Fibroblast of peridontal ligament (primary cell): Measurements from ENCODE around the gene SLC25A21.

Experiments
- DNase-seq: peaks from one replicate; pipeline ENCODE4 v3.0.0-alpha.2; 2010; ENCODE audit errors: extremely low read depth

SLC25A21 gene

GRCh38 chr14:37088356-37089215 is 83.8 kb downstream of the SLC25A21 start:
- DNase-seq = peak; percentile 72

- DNase-seq = no peak
Observed at GRCh38 chr14:37087520-37087919, 84.9 kb downstream of the SLC25A21 start.

- DNase-seq = no peak
Observed at GRCh38 chr14:37083599-37083998, 88.8 kb downstream of the SLC25A21 start.

GRCh38 chr14:37082449-37082848 is 90.0 kb downstream of the SLC25A21 start:
- no peak for DNase-seq

GRCh38 chr14:37081856-37082255 is 90.5 kb downstream of the SLC25A21 start:
- DNase-seq = no peak

GRCh38 chr14:37081218-37081617 is 91.2 kb downstream of the SLC25A21 start:
- DNase-seq = no peak

- DNase-seq = peak; percentile 60
Observed at GRCh38 chr14:37078131-37078530, 94.3 kb downstream of the SLC25A21 start.

GRCh38 chr14:37074320-37074719 is 98.1 kb downstream of the SLC25A21 start:
- DNase-seq = peak; percentile 49

- DNase-seq = no peak
Observed at GRCh38 chr14:37063467-37064240, 108.8 kb downstream of the SLC25A21 start.

GRCh38 chr14:37062191-37062803 is 110.1 kb downstream of the SLC25A21 start:
- no peak for DNase-seq

GRCh38 chr14:37061697-37062096 is 110.7 kb downstream of the SLC25A21 start:
- no peak for DNase-seq

GRCh38 chr14:37060496-37061260 is 111.7 kb downstream of the SLC25A21 start:
- DNase-seq = no peak

- DNase-seq = no peak
Observed at GRCh38 chr14:37057776-37058175, 114.6 kb downstream of the SLC25A21 start.

GRCh38 chr14:37056473-37056872 is 115.9 kb downstream of the SLC25A21 start:
- DNase-seq = peak; percentile 48

GRCh38 chr14:37054869-37055268 is 117.5 kb downstream of the SLC25A21 start:
- DNase-seq = no peak

GRCh38 chr14:37054144-37054543 is 118.3 kb downstream of the SLC25A21 start:
- no peak for DNase-seq

GRCh38 chr14:37051680-37052079 is 120.7 kb downstream of the SLC25A21 start:
- DNase-seq = no peak

- no peak for DNase-seq
Observed at GRCh38 chr14:37051153-37051552, 121.3 kb downstream of the SLC25A21 start.

- DNase-seq = no peak
Observed at GRCh38 chr14:37048666-37049071, 123.7 kb downstream of the SLC25A21 start.

- DNase-seq = no peak
Observed at GRCh38 chr14:37047996-37048395, 124.4 kb downstream of the SLC25A21 start.

- no peak for DNase-seq
Observed at GRCh38 chr14:37047226-37047625, 125.2 kb downstream of the SLC25A21 start.

- no peak for DNase-seq
Observed at GRCh38 chr14:37046815-37047214, 125.6 kb downstream of the SLC25A21 start.
